Skin of body (tissue), 3 donors: ENCODE measurements around the gene GTPBP1. TPM values are rescaled to one million over a fixed set of nuclear protein-coding genes. Genes with fewer than 3 reads are reported as not detected.

Experiments
- DNase-seq: peaks from one replicate; lab custom pipeline; 2025; lab: John Stamatoyannopoulos, UW
- small RNA-seq: library from RNA; depleted of rRNA; stranded (forward); fragments of <200 nt; gene quantifications from one replicate; pipeline ENCODE3, GENCODE V24; 2014; ENCODE audit warnings: low replicate concordance
- total RNA-seq: library from RNA; depleted of rRNA; stranded (reverse); fragments of >200 nt; gene quantifications from one replicate; pipeline ENCODE4 v1.2.3, GENCODE V29; 2014

GTPBP1 gene
- total RNA-seq, 1 donor from 2014 or later: 42.4 TPM

GRCh38 chr22:38782402-38783094 lies 76.8 kb downstream of the GTPBP1 start:
- DNase-seq: no peak

Small RNA genes lying within 50 kb of the gene (small RNA-seq; reads per million reads assigned to genes)
- not detected for gene AL021707.8

Other genes with a start within 250 kb of the GTPBP1 start
- 24.0 TPM for gene KDELR3, start 237.8 kb upstream of the GTPBP1 start, total RNA-seq
- 516 TPM for gene DDX17, start 199.6 kb upstream of the GTPBP1 start, total RNA-seq
- 5.6 TPM for gene DMC1, start 135.8 kb upstream of the GTPBP1 start, total RNA-seq
- 3.2 TPM for gene FAM227A, start 49.6 kb upstream of the GTPBP1 start, total RNA-seq
- gene CBY1, start 49.3 kb upstream of the GTPBP1 start, total RNA-seq: 18.0 TPM
- gene TOMM22, start 24.0 kb upstream of the GTPBP1 start, total RNA-seq: 33.5 TPM
- gene JOSD1, start 5.0 kb upstream of the GTPBP1 start, total RNA-seq: 35.5 TPM
- 50.6 TPM for gene SUN2, start 50.1 kb downstream of the GTPBP1 start, total RNA-seq
- 9.5 TPM for gene DNAL4, start 88.2 kb downstream of the GTPBP1 start, total RNA-seq
- gene NPTXR, start 138.1 kb downstream of the GTPBP1 start, total RNA-seq: 2.5 TPM
- 18.0 TPM for gene CBX6, start 166.3 kb downstream of the GTPBP1 start, total RNA-seq